ENCODE data around the gene TSHZ3.

- no peak for TF ChIP-seq CTCF (IDR thresholded peaks at IDR 0.05)
- no peak for TF ChIP-seq POLR2AphosphoS5 (IDR thresholded peaks at IDR 0.05)
- no peak for TF ChIP-seq POLR2A (IDR thresholded peaks at IDR 0.05)
Observed at GRCh38 chr19:31378404-31378803, 29.2 kb upstream of the TSHZ3 start.

Measured in suprapubic skin (tissue), 4 donors.